Body of pancreas (tissue), 4 donors: Measurements from ENCODE around the gene ATRIP.

ENCODE experiments used
- CTCF ChIP-seq, 7 experiments: fragments of 450-650 bp in 4 of 7; fragments of 200-600 bp in 3 of 7; sonication (generic) in 3 of 7; IDR thresholded peaks; one replicate each; pipeline ENCODE4 v1.5.1; 2016 to 2019; ENCODE audit warnings: antibody characterized with exemption in 7 of 7
- POLR2A ChIP-seq, 3 donors: fragments of 450-650 bp; IDR thresholded peaks; one replicate each; pipeline ENCODE4 v1.6.1; 2016; ENCODE audit warnings: antibody characterized with exemption in 3 of 3, mild to moderate bottlenecking in 2 of 3

- no peak for TF ChIP-seq CTCF (IDR thresholded peaks at IDR 0.05)
- no peak for TF ChIP-seq POLR2A (IDR thresholded peaks at IDR 0.05)
Observed at GRCh38 chr3:48440590-48440958, 6.0 kb upstream of the ATRIP start.
